IPS-11a (cell line): ENCODE measurements around the gene FANCG.
A peak's percentile ranks its signal among the peaks of the same experiment; 100 is the strongest.

Source experiments
- H3K4me3 ChIP-seq: one replicate; pipeline ENCODE4 v1.5.1; 2013; ENCODE audit warnings: low read depth, low read length, control low read depth

Gene FANCG

DNA sequence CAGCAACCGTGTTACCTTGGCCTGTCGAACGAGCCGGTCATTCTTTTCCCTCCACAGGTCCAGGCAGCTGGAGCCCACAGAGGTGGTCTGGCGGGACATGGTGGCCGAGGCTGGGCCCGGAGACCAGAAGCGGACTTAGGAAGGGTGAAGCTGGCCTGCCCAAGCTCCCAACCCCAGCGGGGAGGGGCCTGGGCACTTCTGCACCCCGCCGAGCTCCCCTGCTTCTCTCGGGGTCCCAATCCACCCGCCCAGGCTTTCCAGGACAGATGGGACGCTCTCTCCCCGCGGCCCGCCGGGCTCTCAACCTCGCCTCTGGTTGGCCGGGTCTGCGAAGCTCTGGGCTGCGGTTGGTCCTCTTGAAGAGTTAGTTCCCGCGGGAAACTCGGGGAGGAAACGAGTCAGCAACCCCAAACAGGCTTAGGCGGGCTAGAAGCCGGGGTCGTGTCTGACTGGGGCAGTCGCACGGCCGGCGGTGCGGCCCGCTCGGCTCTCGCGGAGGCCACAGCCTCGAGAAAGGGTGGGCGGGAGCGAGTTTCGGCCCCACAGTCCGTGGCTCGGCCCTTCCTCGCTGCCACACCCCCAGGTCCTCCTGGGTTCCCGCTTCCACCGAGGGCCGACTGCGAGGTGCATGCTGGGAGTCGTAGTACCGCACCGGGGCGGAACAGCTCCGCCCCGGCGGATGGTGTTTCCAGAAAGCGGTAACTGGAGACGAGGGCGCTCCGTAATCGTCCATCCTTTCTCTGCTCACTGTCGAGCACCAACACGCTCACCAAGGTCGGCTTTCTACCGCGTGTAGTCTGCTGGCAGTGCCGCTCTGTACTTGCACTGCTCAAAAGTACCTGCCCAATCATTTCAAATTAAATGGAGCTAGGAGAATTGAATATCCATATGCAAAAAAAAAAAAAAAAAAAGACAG is at the start of gene FANCG:
Gene FANCG (minus strand): TSS at position 517 of the 916 bp plus-strand sequence. CDS start 418 bp downstream, at position 99.
- H3K4me3 ChIP-seq, result peak within 1 kb of the TSS; percentile 86

DNA sequence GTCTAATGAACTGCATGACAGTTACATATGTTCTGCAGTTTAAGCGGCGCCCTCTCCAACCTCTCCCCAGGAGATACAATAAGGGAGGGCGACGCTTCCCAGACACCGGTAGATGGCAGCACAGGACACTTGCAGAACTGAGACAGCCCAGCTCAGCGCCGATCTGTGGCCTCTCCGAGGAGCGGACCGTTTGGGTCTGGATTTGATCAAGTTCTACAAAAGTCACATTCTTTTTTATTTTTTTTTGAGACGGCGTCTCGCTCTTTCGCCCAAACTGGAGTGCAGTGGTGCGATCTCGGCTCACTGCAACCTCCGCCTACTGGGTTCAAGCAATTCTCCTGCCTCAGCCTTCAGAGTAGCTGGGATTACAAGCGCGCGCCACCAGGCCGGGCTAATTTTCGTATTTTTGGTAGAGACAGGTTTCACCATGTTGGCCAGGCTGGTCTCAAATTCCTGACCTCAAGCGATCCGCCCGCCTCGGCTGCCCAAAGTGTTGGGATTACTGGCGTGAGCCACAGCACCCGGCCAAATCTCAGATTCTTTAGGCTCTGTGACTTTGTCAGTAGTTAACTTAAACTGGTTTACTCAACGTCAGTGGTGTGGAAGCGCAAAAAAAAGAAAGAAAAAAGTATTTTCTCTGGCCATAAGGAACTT is 37.3 kb upstream of the FANCG start:
- peak overlapping the region; percentile 51 for H3K4me3 ChIP-seq

DNA sequence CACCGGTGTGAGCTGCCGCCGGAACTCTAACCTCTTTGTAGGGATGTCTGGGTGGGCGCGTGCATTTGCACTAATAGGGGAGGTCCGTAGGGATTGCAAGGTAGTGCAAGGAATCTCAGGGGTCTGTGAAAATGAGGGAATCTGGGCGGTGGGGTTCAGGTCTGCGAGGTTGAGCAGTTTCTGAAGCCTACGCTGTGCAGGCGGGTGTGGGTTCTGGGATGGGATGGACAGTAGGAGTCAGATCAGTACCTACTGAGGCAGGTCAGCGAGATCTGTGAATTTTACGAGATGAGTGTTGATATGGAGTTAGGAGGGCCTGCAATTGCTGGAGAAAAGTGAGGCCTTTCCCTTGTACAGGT is 36.8 kb upstream of the FANCG start:
- H3K4me3 ChIP-seq, result peak overlapping the region; percentile 51

DNA sequence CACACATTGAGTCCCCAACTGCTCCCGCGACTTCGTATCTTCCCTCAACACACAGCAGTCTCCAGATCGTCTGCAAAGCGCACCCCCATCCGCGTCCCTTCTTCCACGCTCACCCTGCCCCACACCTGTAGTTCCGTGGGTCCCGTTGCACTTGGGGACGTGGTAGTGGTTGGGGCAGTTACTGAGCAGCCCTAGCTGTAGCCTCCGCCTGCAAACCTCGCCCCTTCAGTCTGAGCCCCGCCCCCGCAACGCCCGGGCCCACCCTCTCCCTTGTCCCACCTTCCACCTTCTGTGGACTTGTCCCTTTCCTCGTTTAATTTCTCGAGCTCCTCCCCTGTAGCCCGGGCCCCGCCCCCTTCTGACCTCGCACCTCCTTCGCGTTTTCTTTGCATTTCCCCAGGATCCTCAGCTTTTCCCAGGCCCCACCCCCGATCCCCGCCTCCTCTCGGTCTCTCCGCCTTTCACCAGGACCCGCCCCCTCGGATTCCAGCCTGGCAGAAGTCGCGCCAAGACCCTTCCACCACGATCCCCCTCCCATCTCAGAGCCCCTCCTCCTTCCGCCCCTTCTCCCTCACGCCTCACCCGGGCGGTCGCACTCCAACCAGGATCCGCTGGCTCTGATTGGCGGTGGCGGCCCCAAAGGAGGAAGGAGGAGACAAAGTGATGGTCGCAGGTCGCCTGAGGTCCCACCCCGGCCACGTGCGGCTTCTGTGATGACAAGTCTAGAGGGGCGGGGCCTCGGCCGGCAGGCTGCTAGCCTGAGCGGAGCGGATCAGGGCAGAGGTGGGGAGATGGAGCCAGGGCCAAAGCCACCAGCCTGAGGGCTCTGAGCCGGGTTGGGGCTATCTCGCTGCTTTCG is 36.2 kb upstream of the FANCG start, which contains the start of gene ATOSB:
Gene ATOSB (minus strand): TSS at position 183 of the 859 bp plus-strand sequence. CDS start 7,588 bp downstream, outside the sequence.
- H3K4me3 ChIP-seq, result peak within 1 kb of the TSS; percentile 86

DNA sequence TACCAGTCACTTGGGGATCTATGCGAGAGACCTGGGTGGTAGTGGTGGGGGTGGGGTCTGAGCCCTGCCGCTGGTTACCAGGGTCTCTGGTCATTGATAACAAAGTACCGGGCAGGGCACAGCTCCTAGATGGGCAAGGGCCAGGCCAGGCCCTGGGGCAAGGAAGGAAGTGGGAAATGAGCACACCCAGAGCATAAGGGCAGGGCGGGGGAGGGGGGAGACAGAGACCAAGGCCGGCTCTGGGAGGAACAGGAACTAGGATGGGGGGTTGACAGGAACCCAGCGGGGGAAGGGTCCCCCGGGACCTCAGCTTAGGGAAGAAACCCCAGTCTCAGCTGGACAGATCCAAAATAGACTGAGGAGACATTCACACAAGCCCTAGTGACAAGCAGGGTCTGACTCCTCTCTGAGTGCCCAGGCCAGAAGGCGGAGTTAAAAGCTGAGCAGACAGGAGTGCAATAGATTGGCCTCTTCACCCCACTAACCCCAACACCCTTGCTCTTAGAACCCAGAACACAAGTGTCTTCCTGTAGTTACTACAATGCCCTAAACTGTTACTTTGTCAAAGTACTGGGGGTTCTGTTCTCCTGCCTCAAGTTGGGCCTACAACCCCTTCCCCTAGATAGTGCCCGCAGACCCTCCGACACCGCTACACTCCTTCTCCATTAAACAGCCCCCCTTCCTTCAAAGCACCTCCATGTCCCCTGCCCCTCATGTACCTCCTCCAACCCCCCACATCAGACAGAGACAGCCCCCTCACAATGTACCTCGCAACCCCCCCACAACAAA is 35.3 kb upstream of the FANCG start:
- peak overlapping the region; percentile 86 for H3K4me3 ChIP-seq

DNA sequence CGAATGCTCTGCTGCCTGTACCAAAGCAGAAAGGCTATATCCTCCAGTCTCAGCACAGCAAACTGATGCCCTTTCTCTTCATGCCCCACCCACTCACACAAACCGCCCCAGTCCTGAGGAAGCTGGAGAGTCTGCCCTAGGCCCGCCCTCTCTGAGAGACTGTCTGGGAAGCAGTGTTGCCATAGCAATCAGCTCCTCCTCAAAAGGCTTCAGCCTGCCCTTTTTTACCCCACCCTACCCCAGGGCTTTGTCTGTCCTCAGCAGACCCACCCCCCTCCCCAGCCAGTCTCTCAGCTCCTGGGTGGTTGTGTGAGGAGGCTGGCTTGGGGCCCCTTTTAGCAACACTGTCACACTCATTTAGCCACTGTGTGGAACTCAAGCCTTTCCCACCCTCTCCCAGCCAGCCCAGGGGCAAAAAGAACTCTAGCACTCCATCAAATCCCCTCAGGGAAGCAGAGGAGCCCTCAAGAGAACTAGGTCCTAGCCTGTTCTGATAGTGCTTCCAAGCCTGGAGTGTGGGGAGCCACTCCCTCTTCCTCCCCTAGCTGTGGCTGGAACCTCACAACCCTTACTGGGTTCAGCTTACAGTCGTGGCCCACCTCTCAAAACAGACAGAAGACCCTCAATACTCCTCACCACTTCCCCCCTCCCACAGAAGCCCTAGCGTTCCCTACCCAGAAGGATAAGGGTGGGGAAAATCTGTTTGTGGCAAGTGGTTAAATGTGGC is 34.5 kb upstream of the FANCG start:
- H3K4me3 ChIP-seq, result peak overlapping the region; percentile 86

DNA sequence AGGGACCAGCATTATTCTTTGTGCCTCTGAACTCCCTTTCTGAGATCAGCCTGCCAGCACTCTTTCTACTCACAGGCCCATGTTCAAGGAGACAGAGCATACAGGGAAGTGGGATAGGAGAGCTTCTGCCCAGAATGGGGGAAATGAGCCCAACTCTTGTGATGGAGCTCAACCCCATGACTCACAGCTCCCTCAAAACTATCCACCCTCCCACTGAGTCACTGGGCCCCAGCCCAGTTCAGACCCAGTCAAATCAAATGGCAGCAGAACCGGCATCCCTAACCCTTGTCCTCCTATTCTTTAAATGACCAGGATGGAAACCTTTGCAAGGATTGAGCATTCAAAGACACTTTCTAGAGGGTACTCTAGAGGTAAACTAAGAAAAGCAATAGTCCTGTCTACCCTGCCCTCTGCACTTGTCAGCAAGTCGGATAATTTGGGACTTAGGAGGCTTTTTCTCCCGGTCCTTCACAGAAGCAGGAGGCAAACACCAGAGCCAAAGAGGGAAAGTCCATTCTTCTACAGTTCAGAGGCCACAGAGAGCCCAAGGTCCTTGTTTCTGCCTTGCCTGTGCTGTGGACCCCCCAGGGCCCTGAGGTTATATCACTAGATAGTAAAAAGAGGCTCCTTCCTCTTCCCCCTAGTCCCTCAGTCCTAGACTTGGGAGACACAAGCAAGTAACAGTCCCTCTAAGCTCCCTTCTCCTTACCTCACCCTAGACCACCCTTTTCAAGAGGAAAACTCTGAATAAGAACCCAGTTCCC is 32.7 kb upstream of the FANCG start:
- H3K4me3 ChIP-seq, result no peak overlapping the region

DNA sequence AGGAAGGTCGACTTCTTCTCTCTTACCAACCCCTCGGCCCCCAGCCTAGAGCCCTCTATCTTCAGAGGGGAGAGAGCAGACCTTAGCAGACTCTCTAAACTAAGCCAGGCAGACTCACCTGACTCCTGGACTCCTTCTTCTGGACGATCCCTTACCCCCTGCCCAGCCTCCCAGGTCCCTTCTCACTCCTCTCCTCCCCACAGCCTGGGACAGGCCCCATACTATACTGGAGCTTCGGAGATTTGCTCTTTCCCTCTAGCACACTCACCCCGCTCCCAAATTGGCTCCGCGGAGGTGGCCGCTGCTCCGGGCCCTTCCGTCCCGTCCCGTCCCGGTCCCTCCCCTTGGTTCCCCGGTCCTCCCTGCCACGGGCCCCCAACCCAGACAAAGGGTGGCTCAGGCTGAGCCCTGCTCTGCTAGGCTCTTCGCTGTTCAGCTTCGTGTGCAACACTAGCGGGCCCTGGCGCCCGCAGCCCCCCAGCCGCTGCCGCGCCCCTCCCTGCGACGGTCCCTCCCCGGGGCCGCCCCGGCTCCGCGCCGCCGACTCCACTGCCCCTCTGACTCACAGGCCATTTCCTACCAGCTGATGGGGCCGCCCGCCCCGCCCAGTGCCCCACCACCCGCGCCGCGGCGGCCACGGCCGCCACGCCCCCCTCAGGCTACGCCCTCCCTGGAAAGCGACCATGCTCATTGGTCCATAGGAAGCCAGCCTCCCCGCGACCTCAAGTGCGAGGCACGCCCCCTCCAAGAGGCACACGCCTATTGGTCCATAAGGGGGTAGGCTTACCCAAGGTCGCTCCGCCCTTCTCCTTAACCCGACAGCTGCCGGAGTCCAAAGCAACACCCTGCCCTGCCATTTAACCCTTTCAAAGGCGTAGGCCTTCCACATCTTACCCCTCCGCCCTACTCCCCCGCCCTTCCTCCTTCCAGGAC is 31.5 kb upstream of the FANCG start:
- peak overlapping the region; percentile 70 for H3K4me3 ChIP-seq

DNA sequence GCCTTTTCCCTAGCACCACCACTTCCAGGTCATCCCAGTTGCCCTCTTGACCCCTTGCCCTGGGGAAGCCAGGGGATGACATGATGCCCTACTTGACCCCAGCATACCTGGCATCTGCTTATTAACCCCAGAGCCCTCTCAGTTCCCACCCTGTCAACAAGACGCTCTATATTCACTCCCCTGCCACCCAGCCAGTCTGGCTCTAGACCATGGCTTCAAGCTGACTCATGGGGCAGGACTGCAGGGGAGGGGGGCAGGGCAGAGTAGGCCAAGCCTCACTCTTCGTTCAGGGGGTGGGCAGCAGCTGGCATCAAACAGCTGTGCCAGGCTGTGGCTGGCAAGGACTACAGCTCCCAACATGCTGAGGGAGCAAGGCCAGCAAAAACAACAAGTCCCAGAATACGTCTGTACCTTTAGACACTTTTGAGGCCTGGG is 30.6 kb upstream of the FANCG start:
- no peak overlapping the region for H3K4me3 ChIP-seq

DNA sequence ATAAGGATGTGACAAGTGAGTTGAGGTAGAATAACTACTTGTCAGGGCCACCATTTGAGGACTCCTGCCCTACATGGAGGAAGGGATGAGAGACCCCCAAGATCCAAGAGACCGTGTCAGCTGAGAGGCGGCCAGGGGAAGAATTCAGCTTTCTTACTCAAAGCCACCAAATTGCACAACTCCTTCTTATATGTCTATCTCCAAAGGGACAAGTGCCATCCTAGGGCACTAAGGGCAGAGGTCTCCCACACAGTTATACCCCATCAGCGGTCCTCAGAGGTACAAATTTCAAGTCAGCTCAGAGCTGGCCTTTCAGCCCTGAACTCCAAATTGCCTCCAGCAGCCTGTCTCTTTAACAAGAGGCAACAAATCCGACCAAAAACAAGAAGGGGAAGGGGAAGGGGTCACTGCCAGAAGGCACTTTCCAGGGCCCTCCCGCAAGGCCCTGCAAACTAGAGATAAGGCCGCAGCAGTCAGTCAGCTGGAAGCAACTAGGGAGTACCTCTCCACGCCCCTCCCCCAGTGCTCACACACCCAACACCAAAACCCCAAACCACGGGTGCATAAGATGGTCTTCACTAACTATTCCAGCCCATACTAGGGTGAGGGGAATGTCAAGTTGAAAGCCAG is 29.3 kb upstream of the FANCG start:
- H3K4me3 ChIP-seq, result no peak overlapping the region

DNA sequence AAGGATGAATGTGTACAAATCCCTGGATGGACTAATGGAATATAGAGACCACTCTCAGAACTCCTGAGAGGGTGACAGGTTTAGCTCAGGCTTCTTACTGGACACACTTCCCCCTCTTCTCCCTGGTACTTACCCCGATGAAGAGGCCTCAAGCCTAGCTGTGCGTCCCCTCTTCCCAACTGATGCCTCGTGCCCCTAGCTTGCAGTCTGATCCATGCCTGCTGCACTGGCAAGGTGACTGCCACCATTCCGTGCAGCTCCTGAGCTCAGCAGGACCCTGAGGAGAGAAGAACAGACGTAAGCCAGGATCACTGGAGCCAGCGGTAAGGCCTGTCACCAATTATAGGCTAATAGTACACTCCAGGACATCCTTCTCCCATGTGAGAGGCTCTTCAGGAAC is 28.7 kb upstream of the FANCG start:
- no peak overlapping the region for H3K4me3 ChIP-seq

DNA sequence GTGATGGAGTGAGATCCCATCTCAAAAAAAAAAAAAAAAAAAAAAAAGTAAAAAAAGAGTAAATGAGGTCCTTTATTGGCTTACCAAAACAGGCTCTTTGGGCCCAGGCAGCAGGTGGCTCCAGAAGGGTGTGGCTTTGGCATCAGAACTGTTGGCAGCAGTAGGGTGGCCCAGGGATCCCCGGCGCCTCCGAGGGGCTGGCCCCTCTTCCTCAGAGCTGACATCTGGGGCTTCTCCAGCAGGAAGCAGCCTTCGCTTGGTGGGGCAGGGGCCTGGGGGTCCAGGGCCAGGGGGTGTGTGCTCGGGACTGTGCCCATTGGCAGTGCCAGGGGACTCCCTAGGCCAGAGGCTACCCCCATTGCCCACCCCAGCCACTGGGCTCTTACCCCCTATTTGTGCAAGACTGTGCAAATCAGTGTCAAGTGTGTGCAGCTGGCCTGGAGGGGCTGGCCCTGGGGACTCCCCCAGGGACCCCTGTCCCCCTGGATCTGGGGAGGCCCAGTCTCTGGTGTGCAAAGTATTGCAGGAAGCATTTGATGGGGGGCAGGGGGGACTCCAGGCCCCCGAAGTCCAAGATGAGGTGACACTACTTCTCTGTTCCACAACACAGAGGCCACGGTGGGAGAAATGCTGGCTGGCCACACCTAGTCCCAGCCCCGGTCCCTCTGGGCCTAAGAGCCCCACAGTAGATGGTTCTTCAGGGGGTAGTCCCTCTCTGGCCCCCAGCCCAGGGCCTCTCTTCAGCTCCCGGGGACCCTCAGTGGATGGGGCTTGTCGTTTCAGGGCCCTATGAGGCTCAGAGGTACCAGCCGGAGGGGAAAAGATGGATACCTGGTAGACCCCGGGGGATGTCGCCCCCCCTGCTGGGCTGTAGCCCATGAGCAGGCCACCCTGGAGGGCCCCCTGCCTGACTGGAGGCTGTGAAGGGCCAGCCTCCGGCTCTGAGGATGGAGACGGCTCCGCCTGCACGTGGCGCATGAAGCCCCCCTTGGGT is 27.9 kb upstream of the FANCG start:
- no peak overlapping the region for H3K4me3 ChIP-seq

DNA sequence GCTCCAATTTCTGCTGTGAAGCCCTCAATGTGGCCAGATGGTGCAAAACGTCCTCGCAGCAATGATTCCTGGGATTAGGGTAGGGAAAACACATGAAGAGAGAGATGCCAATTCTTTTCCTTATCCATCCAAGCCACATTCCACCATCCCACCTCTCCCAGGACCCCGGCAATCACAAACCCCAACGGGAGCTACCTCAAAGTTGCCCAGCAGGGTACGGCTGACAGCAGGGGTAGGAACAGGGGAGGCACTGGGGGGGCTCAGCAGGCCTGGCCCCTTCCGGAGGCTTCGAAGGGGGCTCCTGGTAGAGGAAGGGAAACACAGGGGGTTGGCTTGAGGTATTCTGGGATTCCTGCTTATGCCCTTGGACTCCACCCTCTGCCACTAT is 26.6 kb upstream of the FANCG start:
- H3K4me3 ChIP-seq, result no peak overlapping the region

DNA sequence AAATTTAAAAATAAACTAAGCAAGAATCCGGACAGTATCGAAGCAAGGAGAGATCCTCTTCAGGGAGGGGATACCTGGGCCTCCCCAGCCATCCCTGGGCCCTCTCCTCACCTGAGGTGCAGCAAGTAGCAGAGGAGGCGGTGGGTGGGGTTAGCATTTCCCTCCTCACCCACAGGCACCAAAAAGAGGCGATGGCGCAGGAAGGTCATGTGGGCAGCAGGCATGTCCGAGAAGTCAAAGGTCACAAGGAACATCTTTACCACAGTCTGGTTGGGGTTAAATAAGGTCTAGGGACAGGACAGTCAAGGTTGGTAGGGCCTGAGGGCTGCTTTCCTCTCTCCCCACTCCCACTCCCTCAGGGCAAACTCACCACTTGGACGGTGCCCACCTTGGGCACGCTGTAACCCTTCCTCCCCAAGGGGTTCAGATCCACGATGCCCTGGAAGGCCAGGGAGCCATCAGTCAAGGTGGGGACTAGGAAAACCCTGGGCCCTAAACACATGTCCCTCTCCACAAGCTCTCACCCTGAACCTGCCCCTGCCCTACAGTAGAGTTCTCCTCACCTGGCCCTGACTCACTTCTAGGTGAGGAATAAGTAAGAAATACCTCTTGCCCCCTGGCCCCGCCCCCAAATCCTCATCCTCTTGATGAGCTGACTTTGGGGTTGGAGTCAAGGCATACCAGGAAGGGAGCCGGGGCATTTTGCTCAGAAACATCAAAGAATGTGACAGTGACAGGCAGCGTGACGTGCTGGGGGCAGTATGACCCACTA is 26.0 kb upstream of the FANCG start:
- no peak overlapping the region for H3K4me3 ChIP-seq

DNA sequence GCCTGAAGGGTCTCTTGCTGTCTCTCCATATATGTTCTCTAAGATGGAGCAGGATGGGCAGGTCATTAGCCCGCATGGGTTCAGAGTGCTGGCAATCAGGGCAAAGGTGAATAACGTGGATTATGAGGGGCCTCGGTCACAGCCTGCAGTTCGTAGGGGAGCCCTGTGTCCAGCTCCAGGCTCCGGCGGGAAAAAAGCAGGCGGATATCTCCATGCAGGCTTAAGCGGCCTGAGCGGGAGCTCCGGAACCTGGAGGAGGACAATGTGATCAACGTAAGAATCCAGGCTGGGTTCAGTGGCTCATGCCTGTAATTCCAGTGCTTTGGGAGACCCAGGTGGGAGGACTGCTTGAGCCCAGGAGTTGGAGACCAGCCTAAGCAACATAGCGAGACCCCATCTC is 25.4 kb upstream of the FANCG start:
- no peak overlapping the region for H3K4me3 ChIP-seq

DNA sequence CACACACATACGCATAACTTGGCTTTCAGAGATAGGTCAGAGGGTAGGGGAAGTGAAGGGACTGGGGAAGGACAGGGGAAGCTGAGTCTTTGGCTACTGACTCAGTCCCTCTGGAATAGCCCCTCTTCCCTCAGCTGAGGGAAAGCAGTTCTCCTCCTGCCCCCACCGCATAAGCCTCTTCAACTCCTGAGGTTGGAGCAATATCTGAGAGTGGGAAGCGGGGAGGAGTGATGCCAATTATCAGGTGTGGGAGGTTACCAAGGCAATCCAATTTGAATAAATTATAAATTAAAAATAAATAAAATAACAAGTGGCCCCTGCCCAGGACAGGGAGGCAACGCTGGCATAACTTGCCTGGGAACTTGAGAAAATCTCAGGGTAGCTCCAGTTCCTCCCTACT is 24.8 kb upstream of the FANCG start:
- no peak overlapping the region for H3K4me3 ChIP-seq
